ENCODE data around the gene GPR162. TPM values are rescaled to one million over a fixed set of nuclear protein-coding genes. Genes with fewer than 3 reads are reported as not detected.

Gene GPR162
- total and polyA plus RNA-seq, 10 of the 15 experiments (the other 5 are each of a cell fraction or from before 2014, with no cell fraction given), result not detected

DNA sequence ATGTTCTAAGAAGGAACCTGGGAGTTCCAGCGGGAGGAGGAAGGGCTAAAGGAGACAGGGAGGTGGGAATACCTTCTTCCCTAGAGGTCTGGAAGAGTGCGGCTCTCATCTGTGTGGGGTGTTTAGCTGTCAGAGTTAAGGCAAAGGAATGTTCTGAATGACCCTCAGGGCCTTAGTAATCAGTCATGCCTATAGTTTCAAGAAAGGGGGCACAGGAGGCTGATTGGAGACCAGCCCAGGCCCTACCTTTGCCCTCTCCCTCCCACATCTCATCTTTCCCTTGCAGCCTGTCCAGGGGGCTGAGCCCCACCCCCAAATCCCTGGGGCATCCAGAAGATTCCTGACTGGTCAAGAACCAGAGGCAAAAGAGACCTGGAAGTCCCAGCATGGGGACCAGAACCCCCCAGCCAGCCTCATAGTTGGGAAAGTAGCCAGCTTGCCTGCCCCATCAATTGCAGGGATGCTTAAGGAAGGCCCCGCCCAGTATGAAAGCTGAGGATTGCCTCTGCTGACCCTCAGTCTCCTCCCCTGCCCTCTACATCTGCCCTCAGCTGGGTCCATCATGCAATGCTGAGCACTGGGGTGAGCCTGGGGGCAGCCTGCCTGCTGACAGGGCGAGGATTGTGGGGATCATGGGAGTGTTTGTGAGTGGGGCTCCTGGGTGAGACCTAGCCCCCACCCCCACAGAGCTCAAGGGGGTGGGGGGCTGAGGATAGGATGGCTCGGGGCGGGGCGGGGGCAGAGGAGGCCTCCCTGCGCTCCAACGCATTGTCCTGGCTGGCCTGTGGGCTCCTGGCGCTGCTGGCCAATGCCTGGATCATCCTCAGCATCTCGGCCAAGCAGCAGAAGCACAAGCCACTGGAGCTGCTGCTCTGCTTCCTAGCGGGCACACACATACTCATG is 1.8 kb downstream of the GPR162 start:
- intact Hi-C loops (cut with micrococcal nuclease; ENCODE audit: unreplicated experiment) (loop anchor here (2.0 kb wide), 1 partner anchor 207 kb away; no protein-coding TSS in a partner anchor), in situ Hi-C loops (cut with MboI) (no loop called here)
- no peaks in the 10 kb centered on the region for H4K20me1 ChIP-seq (ENCODE audit: control insufficient read depth, insufficient read depth)
- H3K27ac ChIP-seq (ENCODE audit: control insufficient read depth, insufficient read depth), result no peak overlapping the region
- no TSS peak for BruUV-seq (replicated peaks)
- no peak overlapping the region for H3K9ac ChIP-seq (ENCODE audit: control insufficient read depth, insufficient read depth, low read length)
- ChIA-PET SMC1A (ENCODE audit: uncharacterized antibody, unreplicated experiment) (interaction anchor here (0.5 to 4.8 kb wide), 4 partner anchors 70 to 101 kb away, joined by 3 to 23 read pairs (median 4); partner anchors contain the start of gene MLF2), CTCF (interaction anchor here (1.2 to 5.1 kb wide), 6 partner anchors 10 to 260 kb away, joined by 3 to 71 read pairs (median 12); partner anchors contain the start of gene MLF2), POLR2A (interaction anchor here (0.9 kb wide), 1 partner anchor 69 kb away, joined by 3 read pairs; no protein-coding TSS in a partner anchor), RAD21 (ENCODE audit: unreplicated experiment) (interaction anchor here (1.4 kb wide), 1 partner anchor 31 kb away, joined by 4 read pairs; no protein-coding TSS in a partner anchor)
- H3K4me2 ChIP-seq (ENCODE audit: control insufficient read depth, insufficient read depth), result no peak overlapping the region
- no peak overlapping the region for H2AFZ ChIP-seq (ENCODE audit: control insufficient read depth, low read depth, low read length)
- FAIRE-seq, result no peak
- no peak for DNase-seq (ENCODE audit: low read depth, low spot score)
- H3K27me3 ChIP-seq (replicated peaks in 1 of 2; ENCODE audit: control insufficient read depth in 2 of 2, insufficient read depth in 2 of 2, low read length in 1 of 2), result peaks cover 17 to 23% of the 10 kb centered on the region in 2 experiments
- ATAC-seq, result no peak
- 10% methylated on average over 8 of the region's 12 CpGs for WGBS (ENCODE audit: insufficient coverage, insufficient replicate concordance, low lambda C conversion rate, missing lambda C conversion rate)
- no peak overlapping the region for H3K4me3 ChIP-seq
- H3K4me1 ChIP-seq (ENCODE audit: control insufficient read depth, insufficient read depth, low read length), result no peaks in the 10 kb centered on the region; the same call in 1 of the 2 replicates
- H3K36me3 ChIP-seq (ENCODE audit: control insufficient read depth in 2 of 2, insufficient read depth in 2 of 2, low read length in 1 of 2), result no peaks in the 10 kb centered on the region
- no peaks in the 10 kb centered on the region for H3K79me2 ChIP-seq (ENCODE audit: control insufficient read depth, insufficient read depth, low read length)
- no peaks in the 10 kb centered on the region for H3K9me3 ChIP-seq (replicated peaks; ENCODE audit: control insufficient read depth, insufficient read depth, low read length)
- no peak for TF ChIP-seq RAD21 (IDR thresholded peaks at IDR 0.05; ENCODE audit: insufficient read depth, low read depth, low read length)
- TF ChIP-seq KAT2A (conservative IDR thresholded peaks at IDR 0.05; ENCODE audit: control insufficient read depth, low read depth, low read length), result no peak
- TF ChIP-seq, protein P1, sequence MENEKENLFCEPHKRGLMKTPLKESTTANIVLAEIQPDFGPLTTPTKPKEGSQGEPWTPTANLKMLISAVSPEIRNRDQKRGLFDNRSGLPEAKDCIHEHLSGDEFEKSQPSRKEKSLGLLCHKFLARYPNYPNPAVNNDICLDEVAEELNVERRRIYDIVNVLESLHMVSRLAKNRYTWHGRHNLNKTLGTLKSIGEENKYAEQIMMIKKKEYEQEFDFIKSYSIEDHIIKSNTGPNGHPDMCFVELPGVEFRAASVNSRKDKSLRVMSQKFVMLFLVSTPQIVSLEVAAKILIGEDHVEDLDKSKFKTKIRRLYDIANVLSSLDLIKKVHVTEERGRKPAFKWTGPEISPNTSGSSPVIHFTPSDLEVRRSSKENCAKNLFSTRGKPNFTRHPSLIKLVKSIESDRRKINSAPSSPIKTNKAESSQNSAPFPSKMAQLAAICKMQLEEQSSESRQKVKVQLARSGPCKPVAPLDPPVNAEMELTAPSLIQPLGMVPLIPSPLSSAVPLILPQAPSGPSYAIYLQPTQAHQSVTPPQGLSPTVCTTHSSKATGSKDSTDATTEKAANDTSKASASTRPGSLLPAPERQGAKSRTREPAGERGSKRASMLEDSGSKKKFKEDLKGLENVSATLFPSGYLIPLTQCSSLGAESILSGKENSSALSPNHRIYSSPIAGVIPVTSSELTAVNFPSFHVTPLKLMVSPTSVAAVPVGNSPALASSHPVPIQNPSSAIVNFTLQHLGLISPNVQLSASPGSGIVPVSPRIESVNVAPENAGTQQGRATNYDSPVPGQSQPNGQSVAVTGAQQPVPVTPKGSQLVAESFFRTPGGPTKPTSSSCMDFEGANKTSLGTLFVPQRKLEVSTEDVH (IDR thresholded peaks at IDR 0.05; ENCODE audit: low read depth, partially characterized antibody), result no peak
- TF ChIP-seq CEBPZ (IDR thresholded peaks at IDR 0.05; ENCODE audit: low read depth, low read length), result no peak
- TF ChIP-seq BACH1 (IDR thresholded peaks at IDR 0.05; ENCODE audit: borderline replicate concordance), result no peak
- no peak for TF ChIP-seq POLR2A (IDR thresholded peaks at IDR 0.05; ENCODE audit: low read depth, low read length)
- no peak for TF ChIP-seq SMAD5 (IDR thresholded peaks at IDR 0.05; ENCODE audit: low read depth)
- no peak for TF ChIP-seq REST (IDR thresholded peaks at IDR 0.05; ENCODE audit: low read depth, low read length)
- no peak for TF ChIP-seq MXI1 (IDR thresholded peaks at IDR 0.05; ENCODE audit: low read depth, low read length)
- no peak for TF ChIP-seq STAT1 (conservative IDR thresholded peaks at IDR 0.05)
- TF ChIP-seq ZSCAN29 (IDR thresholded peaks at IDR 0.05), result no peak
- no peak for TF ChIP-seq POU2F2 (IDR thresholded peaks at IDR 0.05; ENCODE audit: borderline replicate concordance, low read depth, low read length)
- TF ChIP-seq RB1 (IDR thresholded peaks at IDR 0.05; ENCODE audit: borderline replicate concordance), result no peak

Measured in GM12878 (cell line).